ENCODE data around the gene ADAMTSL2.

Gene ADAMTSL2

GRCh38 chr9:133499892-133500270, 34.6 kb upstream of the ADAMTSL2 start:
- no peak for DNase-seq (ENCODE audit: low read depth in 2 of 2)

- no peak for DNase-seq (ENCODE audit: low read depth in 2 of 2)
Observed at GRCh38 chr9:133502112-133502511, 32.4 kb upstream of the ADAMTSL2 start.

- no peak for DNase-seq (ENCODE audit: low read depth in 2 of 2)
Observed at GRCh38 chr9:133505186-133505830, 29.2 kb upstream of the ADAMTSL2 start.

- no peak for DNase-seq (ENCODE audit: low read depth in 2 of 2)
Observed at GRCh38 chr9:133505901-133506652, 28.4 kb upstream of the ADAMTSL2 start.

- DNase-seq (ENCODE audit: low read depth in 2 of 2), result no peak
Observed at GRCh38 chr9:133506653-133507038, 27.9 kb upstream of the ADAMTSL2 start.

GRCh38 chr9:133507246-133507965, 27.1 kb upstream of the ADAMTSL2 start:
- no peak for DNase-seq (ENCODE audit: low read depth in 2 of 2)

- DNase-seq (ENCODE audit: low read depth in 2 of 2), result no peak
Observed at GRCh38 chr9:133508046-133508445, 26.5 kb upstream of the ADAMTSL2 start.

- DNase-seq (ENCODE audit: low read depth in 2 of 2), result no peak
Observed at GRCh38 chr9:133509179-133510083, 25.1 kb upstream of the ADAMTSL2 start.

- no peak for DNase-seq (ENCODE audit: low read depth in 2 of 2)
Observed at GRCh38 chr9:133510926-133511505, 23.5 kb upstream of the ADAMTSL2 start.

GRCh38 chr9:133511607-133512006, 22.9 kb upstream of the ADAMTSL2 start:
- DNase-seq (ENCODE audit: low read depth in 2 of 2), result no peak

- DNase-seq (ENCODE audit: low read depth in 2 of 2), result no peak
Observed at GRCh38 chr9:133512253-133513213, 22.0 kb upstream of the ADAMTSL2 start.

GRCh38 chr9:133513214-133514100, 21.0 kb upstream of the ADAMTSL2 start:
- DNase-seq (ENCODE audit: low read depth in 2 of 2), result no peak

GRCh38 chr9:133514460-133515239, 19.9 kb upstream of the ADAMTSL2 start:
- DNase-seq (ENCODE audit: low read depth in 2 of 2), result no peak

- no peak for DNase-seq (ENCODE audit: low read depth in 2 of 2)
Observed at GRCh38 chr9:133515240-133515610, 19.3 kb upstream of the ADAMTSL2 start.

- DNase-seq (ENCODE audit: low read depth in 2 of 2), result no peak
Observed at GRCh38 chr9:133515615-133516255, 18.8 kb upstream of the ADAMTSL2 start.

GRCh38 chr9:133516256-133516960, 18.1 kb upstream of the ADAMTSL2 start:
- no peak for DNase-seq (ENCODE audit: low read depth in 2 of 2)

- DNase-seq (ENCODE audit: low read depth in 2 of 2), result no peak
Observed at GRCh38 chr9:133516961-133517350, 17.5 kb upstream of the ADAMTSL2 start.
